GM18502 (cell line): ENCODE data around the gene MCM7.
A peak's percentile ranks its signal among the peaks of the same experiment; 100 is the strongest.

Experiments
- ATAC-seq: cut with Tn5 transposase; IDR thresholded peaks from one replicate; pipeline ENCODE4 v1.9.1; 2021; ENCODE audit warnings: mild to moderate bottlenecking; ENCODE audit not compliant: unreplicated experiment, poor library complexity

MCM7 gene

DNA sequence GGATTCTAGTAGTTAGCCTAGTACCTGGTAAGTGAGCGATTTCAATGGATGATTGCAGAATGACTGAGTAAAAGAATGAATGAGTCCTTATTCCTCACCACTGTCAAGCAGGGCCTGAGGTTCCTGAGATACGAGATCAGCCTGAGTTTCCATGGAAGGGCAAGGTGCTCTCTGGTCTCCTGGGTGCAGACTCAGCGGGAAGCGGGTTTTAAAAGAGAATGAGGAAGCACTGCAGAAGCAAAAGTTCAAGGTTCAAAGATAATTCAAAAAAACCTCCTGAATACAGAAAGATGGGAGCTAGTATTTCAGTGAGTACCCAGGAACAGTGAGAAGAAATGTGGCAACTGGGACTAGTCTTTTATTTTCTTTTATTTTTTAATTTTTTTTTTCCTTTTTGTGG lies 24.0 kb downstream of the MCM7 start:
- ATAC-seq: no peak

GRCh38 chr7:100075418-100075817 lies 25.8 kb downstream of the MCM7 start:
- ATAC-seq: no peak

DNA sequence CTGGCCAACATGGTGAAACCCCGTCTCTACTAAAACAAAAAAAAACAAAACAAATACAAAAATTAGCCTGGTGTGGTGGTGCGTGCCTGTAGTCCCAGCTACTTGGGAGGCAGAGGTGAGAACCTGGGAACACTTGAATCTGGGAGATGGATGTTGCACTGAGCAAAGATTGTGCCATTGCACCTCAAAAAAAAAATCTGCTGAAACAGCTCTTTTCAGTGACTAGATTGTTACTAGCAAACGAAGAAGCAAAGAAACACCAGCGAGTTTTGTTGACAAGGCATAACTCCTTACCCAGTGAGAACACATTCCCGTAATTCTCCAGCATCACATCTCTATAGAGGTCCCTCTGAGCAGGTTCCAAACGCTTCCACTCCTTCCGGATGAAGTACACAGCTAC lies 26.4 kb downstream of the MCM7 start:
- no peak for ATAC-seq

DNA sequence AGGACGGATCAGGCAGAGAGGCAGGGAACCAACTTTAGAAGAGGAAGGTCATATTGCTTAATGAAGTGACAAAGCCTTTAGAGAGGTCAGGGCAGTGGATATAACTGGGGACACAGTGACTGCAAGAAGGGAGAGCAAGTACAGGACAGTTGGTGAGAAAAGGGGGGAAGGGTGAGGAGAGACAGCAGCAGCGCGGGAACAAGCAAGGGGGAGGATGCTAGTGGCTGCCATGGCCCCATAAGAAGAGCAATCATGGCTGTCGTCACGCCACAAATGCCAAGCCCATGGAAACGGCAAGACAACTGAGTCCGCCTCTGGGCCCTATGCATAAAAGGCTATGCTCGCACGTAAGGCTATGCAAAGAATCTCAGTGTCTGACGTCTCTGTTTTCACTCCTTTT lies 28.7 kb downstream of the MCM7 start:
- no peak for ATAC-seq

DNA sequence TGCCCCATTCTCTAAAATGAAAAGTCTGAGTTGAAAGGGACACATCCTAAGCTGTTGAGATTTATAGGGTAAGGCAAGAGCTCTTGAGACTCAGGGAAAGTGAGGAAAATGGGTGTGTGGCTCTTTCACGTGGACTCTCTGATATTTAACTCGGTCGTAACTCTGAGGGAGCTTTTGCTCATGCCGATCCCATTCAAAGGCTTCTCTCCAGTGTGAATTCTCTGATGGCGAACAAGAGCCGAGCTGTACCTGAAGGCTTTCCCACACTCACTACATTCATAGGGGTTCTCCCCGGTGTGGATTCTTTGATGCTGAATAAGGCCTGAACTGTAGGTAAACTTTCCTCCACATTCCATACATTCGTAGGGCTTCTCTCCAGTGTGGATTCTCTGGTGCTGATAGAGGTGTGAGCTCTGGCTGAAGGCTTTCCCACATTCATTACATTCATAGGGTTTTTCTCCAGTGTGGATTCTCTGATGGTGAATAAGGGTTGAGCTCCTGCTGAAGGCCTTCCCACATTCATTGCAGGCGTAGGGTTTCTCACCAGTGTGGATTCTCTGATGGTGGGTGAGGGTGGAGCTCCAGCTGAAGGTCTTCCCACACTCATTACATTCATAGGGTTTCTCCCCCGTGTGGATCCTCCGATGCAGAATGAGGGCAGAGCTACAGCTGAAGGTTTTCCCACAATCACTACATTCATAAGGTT lies 30.0 kb downstream of the MCM7 start:
- ATAC-seq: no peak

DNA sequence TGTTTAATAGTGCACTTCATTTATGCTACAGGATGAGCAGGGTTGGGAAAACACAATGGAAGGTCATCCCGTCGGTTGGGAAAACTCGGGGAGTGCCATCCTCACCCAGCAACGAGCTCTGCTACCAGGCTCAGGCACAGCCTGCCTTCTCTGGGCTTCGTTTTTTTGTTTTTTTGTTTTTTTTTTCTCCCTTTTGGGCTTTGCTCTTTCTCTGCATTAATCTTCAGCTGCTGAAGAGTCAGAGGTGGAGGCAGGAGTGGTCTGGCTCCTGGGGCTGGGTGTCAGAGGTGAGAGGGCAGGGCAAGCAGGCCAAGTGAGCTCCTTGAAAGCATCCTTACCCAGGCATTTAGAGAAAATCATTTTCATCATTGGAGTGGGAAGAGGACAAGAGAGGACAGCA lies 31.2 kb downstream of the MCM7 start:
- no peak for ATAC-seq

GRCh38 chr7:100066953-100067352 lies 34.2 kb downstream of the MCM7 start:
- ATAC-seq: no peak

DNA sequence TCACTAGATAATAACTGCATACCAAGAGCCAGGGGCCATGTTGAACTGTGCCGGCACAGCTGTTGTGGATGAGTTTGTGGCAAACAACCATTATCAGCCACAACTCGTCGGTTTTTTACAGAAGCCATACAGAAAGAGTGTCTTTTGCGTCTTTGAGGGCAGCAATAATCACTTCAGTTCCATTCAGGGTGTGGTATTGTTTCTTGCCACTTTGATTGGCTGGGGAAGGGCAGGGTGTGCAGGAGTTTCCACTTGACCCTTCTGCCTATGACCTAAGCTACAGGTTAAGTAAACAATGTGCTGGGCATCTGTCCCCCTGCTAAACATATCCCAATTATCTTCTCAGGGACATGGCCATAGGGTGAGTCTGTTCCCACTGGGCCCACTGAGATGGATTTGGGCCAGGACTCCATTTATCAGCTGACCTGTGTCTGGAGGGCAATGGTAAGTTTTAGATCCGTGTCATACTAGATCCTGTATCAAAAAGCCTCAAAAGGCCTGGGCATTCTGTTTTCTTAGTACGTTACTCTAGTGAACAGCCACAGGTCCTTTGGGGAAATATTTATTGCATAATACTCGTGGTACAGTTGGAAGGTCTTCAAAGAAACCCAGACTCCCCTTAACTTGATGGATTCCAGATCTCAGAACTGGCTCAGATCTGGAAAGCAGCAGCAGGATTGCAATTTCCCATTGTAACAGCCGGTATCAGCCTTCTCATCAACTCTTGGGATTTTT lies 35.6 kb downstream of the MCM7 start:
- no peak for ATAC-seq

DNA sequence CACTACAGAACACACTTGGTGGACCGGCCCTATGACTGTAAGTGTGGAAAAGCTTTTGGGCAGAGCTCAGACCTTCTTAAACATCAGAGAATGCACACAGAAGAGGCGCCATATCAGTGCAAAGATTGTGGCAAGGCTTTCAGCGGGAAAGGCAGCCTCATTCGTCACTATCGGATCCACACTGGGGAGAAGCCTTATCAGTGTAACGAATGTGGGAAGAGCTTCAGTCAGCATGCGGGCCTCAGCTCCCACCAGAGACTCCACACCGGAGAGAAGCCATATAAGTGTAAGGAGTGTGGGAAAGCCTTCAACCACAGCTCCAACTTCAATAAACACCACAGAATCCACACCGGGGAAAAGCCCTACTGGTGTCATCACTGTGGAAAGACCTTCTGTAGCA lies 37.0 kb downstream of the MCM7 start:
- no peak for ATAC-seq

GRCh38 chr7:100063376-100063775 lies 37.8 kb downstream of the MCM7 start:
- no peak for ATAC-seq

DNA sequence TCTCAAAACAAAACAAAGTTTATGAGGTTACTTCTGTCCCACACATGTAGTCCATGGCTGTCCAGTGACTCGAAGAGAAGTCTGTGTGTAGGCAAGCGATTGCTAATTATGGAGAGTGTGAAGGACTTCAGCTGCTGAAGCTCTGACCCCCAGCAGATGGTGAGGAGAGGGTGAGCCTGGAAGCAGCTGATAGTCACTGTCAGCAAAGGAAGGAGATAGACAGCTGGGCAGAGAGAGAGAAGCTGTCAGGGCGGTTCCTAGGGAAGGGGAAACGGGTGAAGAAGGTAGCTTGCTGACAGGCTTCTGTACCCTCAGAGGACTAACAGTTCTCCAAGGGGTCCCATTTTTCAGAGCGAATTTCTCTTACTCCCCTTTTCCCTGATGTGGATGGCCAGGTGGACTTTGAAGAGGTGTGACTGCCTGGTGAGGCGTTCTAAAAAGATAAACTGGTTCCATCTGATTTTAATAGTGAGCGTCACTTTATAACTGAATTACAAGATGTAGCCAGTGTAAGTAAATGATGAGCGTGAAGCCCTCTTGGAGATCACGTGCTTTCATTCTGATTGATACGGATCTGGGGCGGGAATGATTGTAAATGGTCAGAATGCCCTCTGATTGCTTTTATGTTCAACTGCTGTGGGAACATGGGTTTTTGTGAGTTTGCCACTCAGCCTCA lies 39.5 kb downstream of the MCM7 start:
- no peak for ATAC-seq

DNA sequence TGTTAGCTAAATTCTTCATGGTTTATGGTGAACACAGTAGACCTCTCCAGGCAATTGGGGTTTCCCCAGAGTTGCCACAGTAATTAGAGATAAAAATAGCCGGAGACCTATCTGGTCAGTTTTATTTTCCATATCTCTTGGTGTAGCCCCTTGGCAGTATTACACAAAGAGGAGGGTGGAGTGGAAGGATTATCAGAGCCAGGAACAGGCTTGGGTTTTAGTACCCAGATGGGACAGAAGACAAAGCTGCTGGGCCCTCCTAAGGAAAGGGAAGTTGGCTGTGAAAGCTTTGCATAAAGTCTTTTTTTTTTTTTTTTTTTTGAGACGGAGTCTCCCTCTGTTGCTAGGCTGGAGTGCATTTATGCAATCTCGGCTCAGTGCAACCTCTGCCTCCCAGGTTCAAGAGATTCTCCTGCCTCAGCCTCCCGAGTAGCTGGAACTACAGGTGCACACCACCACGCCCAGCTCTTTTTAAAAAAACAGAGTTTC lies 41.9 kb downstream of the MCM7 start:
- ATAC-seq: no peak

DNA sequence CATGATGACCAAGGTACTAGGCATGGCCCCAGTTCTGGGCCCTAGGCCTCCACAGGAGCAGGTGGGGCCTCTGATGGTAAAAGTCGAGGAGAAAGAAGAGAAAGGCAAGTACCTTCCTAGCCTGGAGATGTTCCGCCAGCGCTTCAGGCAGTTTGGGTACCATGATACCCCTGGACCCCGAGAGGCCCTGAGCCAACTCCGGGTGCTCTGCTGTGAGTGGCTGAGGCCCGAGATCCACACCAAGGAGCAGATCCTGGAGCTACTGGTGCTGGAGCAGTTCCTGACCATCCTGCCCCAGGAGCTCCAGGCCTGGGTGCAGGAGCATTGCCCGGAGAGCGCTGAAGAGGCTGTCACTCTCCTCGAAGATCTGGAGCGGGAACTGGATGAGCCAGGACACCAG lies 44.2 kb downstream of the MCM7 start:
- no peak for ATAC-seq

- ATAC-seq: no peak
Measured at GRCh38 chr7:100053215-100053614, 48.0 kb downstream of the MCM7 start.

DNA sequence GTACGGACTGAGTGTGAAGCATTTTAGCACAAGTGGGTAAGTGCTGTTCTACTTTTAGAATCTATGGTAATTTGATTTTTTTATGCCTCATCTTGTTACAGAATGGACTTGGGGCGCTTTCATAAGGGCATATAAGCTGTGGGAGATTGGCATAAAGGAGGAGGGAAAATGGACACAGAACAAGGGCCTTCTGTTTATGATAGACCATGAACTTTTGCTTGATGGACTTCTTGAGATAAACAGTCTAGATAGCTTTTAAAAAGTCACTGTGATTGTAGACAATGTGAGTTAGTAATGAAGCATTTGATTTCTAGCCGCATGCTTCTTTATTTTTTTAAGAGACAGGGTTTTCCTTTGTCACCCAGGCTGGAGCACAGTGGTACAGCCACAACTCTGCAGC lies 49.6 kb downstream of the MCM7 start:
- no peak for ATAC-seq

DNA sequence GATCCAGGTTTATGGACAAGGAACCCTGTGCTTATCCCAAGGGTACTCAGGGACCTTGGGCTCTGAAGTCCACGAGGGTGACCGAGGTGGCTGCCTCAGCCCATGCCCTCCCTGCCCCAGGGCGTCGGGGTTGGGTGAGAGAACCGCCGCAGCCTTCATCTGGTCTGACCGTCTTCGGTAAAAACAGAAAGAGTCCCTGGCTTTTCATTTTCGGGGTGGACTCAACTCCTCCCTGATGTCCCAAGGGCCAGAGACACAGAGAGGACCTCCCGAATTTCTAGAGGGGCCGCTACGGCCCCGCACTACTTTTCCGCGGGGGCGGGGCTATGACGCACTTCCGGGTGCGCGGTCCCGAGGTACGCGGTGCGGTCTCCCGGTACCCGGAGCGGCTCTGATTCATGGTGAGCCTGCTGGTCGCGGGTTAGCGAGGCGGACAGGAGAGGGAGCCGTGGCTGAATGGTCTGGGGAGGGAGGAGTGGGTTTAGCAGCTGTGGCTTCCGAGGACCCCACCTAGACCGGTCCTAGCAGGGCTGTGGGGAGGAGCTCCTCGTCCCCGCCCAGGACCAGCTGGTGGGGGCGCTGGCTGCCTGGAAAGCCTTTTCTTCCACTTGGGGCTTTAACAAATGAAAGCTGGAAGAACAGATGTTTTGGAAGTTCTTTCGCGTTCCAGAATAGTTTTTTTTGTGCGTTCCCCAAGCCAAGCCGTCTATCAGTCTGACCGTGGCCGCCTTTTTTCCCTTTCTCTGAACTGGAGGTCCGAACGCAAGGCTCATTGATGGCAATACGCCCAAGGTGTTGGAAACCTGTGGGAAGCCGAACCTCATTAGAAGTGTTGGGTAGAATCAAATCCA lies 51.5 kb downstream of the MCM7 start, which contains the start of gene ZSCAN21:
TSS of gene ZSCAN21 (plus strand) at position 334 of the 851 bp plus-strand sequence. CDS start 7,233 bp downstream, outside the sequence.
- ATAC-seq: peak; percentile 93

DNA sequence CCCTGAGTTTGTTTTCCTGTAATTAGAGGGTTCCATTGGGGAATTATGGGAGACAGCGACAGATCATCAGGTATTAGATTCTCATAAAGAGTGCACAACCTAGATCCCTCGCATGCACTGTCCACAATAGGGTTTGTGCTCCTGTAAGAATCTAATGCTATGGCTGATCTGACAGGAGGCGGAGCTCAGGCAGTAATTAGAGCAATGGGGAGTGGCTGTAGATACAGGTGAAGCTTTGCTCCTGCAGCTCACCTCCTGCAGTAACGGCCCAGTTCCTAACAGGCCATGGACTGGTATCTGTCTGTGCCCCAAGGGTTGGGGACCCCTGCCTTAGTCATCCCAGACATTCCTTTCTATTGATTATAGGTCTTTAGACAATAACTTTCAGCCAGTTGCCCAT lies 52.5 kb downstream of the MCM7 start:
- no peak for ATAC-seq

DNA sequence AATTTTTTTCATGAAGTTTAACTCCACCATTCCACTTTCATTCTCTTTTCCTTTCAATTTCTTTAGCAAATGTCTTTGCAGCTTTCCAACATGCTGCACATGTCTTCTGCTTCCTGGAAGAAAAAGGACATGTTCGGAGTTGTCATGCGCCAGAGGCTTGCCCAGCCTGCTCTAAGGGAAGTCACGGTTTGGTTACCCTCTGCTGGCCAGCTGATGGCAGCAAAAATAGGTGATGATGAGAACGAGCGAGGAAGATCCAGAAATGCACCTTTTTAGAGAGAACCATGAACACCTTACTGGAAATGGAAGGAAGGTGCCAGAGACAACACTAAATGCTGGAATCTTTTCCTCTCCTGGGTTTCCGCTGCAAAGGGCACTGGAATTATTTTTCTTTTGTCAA lies 56.5 kb downstream of the MCM7 start:
- ATAC-seq: no peak
